ENCODE measurements around the gene CLTC.

DNA sequence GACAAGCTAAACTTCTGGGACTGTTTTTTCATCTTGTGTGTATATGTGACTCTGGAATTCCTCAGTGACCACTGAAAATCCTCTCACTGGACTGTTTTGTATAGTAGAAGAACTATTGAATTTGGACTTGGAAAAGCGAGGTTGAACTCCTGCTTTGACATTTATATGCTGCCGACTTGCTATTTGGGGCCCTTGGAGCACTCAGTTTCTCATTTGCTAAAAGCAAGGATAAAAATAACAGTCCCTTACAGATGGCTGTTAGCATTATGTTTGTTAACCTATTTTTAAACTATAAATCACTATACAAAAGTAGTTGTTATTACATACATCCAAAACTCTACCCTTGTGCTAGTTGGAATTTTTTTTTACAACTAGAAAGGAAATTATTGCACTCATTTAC, 96.7 kb downstream of the CLTC start:
- TF ChIP-seq POLR2A (IDR thresholded peaks at IDR 0.05; ENCODE audit: extremely low read depth, insufficient read length), result no peak
- TF ChIP-seq, protein P1, sequence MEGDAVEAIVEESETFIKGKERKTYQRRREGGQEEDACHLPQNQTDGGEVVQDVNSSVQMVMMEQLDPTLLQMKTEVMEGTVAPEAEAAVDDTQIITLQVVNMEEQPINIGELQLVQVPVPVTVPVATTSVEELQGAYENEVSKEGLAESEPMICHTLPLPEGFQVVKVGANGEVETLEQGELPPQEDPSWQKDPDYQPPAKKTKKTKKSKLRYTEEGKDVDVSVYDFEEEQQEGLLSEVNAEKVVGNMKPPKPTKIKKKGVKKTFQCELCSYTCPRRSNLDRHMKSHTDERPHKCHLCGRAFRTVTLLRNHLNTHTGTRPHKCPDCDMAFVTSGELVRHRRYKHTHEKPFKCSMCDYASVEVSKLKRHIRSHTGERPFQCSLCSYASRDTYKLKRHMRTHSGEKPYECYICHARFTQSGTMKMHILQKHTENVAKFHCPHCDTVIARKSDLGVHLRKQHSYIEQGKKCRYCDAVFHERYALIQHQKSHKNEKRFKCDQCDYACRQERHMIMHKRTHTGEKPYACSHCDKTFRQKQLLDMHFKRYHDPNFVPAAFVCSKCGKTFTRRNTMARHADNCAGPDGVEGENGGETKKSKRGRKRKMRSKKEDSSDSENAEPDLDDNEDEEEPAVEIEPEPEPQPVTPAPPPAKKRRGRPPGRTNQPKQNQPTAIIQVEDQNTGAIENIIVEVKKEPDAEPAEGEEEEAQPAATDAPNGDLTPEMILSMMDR (IDR thresholded peaks at IDR 0.05; ENCODE audit: low read depth, low read length), result no peak
- no peak for TF ChIP-seq MYC (IDR thresholded peaks at IDR 0.05; ENCODE audit: low read depth, low read length)
- TF ChIP-seq, protein P2, sequence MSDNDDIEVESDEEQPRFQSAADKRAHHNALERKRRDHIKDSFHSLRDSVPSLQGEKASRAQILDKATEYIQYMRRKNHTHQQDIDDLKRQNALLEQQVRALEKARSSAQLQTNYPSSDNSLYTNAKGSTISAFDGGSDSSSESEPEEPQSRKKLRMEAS (IDR thresholded peaks at IDR 0.05; ENCODE audit: low read depth, low read length), result no peak

All from NB4 (cell line).